Thymus (tissue), 11 donors: Measurements from ENCODE around the gene USP51. TPM values are rescaled to one million over a fixed set of nuclear protein-coding genes. Genes with fewer than 3 reads are reported as not detected.
"Not testable (repeated sequence)": the region's sequence is repeated elsewhere in the genome, so short reads cannot be mapped to it uniquely, and the experiment has no call there.

ENCODE experiments used
- DNase-seq, 9 donors: peaks; one replicate each; pipeline ENCODE4 v3.0.0-alpha.2; 2013; ENCODE audit warnings: low spot score in 9 of 9, low read depth in 6 of 9, missing footprints in 1 of 9
- H3K27ac ChIP-seq, 2 donors: one replicate each; pipeline ENCODE4 v1.5.1; 2013; ENCODE audit warnings: control low read depth in 1 of 2, low read depth in 1 of 2, low read length in 1 of 2, mild to moderate bottlenecking in 1 of 2, moderate library complexity in 1 of 2
- H3K27me3 ChIP-seq, 2 donors: one replicate each; pipeline ENCODE4 v1.5.1; 2013; ENCODE audit warnings: low read length in 1 of 2; ENCODE audit not compliant: control insufficient read depth in 2 of 2, insufficient read depth in 1 of 2
- H3K36me3 ChIP-seq, 2 donors: one replicate each; pipeline ENCODE4 v1.5.1; 2013; ENCODE audit warnings: low read length in 1 of 2, mild to moderate bottlenecking in 1 of 2, moderate library complexity in 1 of 2; ENCODE audit not compliant: control insufficient read depth in 2 of 2, insufficient read depth in 2 of 2
- H3K4me1 ChIP-seq, 2 donors: one replicate each; pipeline ENCODE4 v1.5.1; 2013; ENCODE audit warnings: low read length in 2 of 2; ENCODE audit not compliant: control insufficient read depth in 2 of 2, insufficient read depth in 2 of 2
- H3K4me3 ChIP-seq, 2 donors: one replicate each; pipeline ENCODE4 v1.5.1; 2013; ENCODE audit warnings: low read length in 2 of 2, control low read depth in 1 of 2, mild to moderate bottlenecking in 1 of 2
- H3K9me3 ChIP-seq, 2 donors: one replicate each; pipeline ENCODE4 v1.5.1; 2013; ENCODE audit warnings: low read length in 1 of 2, mild to moderate bottlenecking in 1 of 2; ENCODE audit not compliant: control insufficient read depth in 2 of 2, insufficient read depth in 1 of 2
- WGBS: extraction: QIAGEN DNeasy Blood & Tissue Kit; methylation state at CpG from one replicate; pipeline ENCODE4 v1.1.7; 2013; 5-methylcytosine and 5-hydroxymethylcytosine counted together
- polyA plus RNA-seq: library from polyadenylated mRNA; stranded (reverse); fragments of 200-250 nt; gene quantifications from one replicate; pipeline ENCODE4 v1.2.3, GENCODE V29; 2013
- total RNA-seq: library from RNA; stranded (reverse); fragments of 120-200 nt; gene quantifications from one replicate; pipeline ENCODE4 v1.2.4, GENCODE V29; 2013
- donor health status: healthy.

USP51 gene
- total and polyA plus RNA-seq, 2 donors, result 2.1 to 2.5 TPM

GRCh38 chrX:55451990-55452832, 37.4 kb downstream of the USP51 start, which contains the start of gene MAGEH1:
MAGEH1 (plus strand) TSS chrX:55452127; CDS start chrX:55452375, 248 bp downstream.
- WGBS, result under 1% methylated on average over 43 of the region's 43 CpGs
- Histone ChIP-seq H3K36me3 (no peaks in the 10 kb centered on the region), H3K9me3 (no peaks in the 10 kb centered on the region), H3K4me1 (no peaks in the 10 kb centered on the region), H3K27ac (peak within 1 kb of the TSS; percentile 91 to 98), H3K27me3 (no peaks in the 10 kb centered on the region), H3K4me3 (peak within 1 kb of the TSS; percentile 42 to 67)
- DNase-seq, result peak; percentile 36 to 89 (median 71)

DNA sequence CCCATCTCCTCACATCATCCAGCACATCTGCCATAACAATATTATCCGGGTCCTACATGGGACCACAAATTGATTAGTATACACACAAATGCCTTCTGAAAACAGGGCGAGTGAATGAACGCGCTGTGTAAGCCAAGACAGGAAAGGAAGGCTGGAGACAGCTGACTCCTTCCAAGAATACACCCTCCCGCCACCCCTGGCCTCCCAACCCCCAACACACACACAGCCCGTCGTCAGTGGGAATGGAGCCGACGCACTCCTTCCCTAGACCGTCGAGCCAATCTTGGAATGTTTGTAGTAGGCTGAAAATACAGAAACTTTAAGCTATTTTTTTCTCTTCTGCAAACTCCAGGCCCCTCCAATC, 38.0 kb downstream of the USP51 start:
- Histone ChIP-seq H3K4me1 (no peaks in the 10 kb centered on the region), H3K27me3 (no peaks in the 10 kb centered on the region), H3K27ac (peak overlapping the region; percentile 91 to 98), H3K4me3 (peak overlapping the region; percentile 42 to 67), H3K36me3 (no peaks in the 10 kb centered on the region), H3K9me3 (no peaks in the 10 kb centered on the region)
- DNase-seq, result peak in 1 of 9 donors; percentile 4
- 4% methylated on average over 11 of the region's 11 CpGs for WGBS

GRCh38 chrX:55451141-55451540, 38.5 kb downstream of the USP51 start:
- H3K27ac ChIP-seq, result no peak overlapping the region
- no peaks in the 10 kb centered on the region for H3K36me3 ChIP-seq
- H3K27me3 ChIP-seq, result no peaks in the 10 kb centered on the region
- no peaks in the 10 kb centered on the region for H3K4me1 ChIP-seq
- no peaks in the 10 kb centered on the region for H3K9me3 ChIP-seq
- DNase-seq, result no peak
- WGBS, result 60% methylated on average over 2 of the region's 2 CpGs
- H3K4me3 ChIP-seq, result no peak overlapping the region

- Histone ChIP-seq H3K9me3 (no peaks in the 10 kb centered on the region), H3K27ac (no peak overlapping the region), H3K4me3 (no peak overlapping the region), H3K4me1 (no peaks in the 10 kb centered on the region), H3K27me3 (no peaks in the 10 kb centered on the region), H3K36me3 (no peaks in the 10 kb centered on the region)
- WGBS, result 71% methylated on average over 5 of the region's 5 CpGs
- peak in 1 of 9 donors; percentile 15 for DNase-seq
Measured at GRCh38 chrX:55450259-55450658, 39.4 kb downstream of the USP51 start.

- 87% methylated on average over 5 of the region's 5 CpGs for WGBS
- H3K9me3 ChIP-seq, result not testable (repeated sequence)
Measured at GRCh38 chrX:55443468-55443867, 46.2 kb downstream of the USP51 start.

More at GRCh38 chrX:55443468-55443867, 46.2 kb downstream of the USP51 start:
- H3K27me3 ChIP-seq, H3K27ac ChIP-seq, H3K4me3 ChIP-seq, DNase-seq, H3K4me1 ChIP-seq, H3K36me3 ChIP-seq: not testable (repeated sequence)

Other genes with a start within 250 kb of the USP51 start
- not detected for gene PAGE3, start 224.9 kb downstream of the USP51 start, total RNA-seq
- not detected for gene PAGE3, start 224.9 kb downstream of the USP51 start, polyA plus RNA-seq
- gene MAGEH1, start 37.7 kb downstream of the USP51 start, total RNA-seq, result 39.5 TPM
- 97.3 TPM for gene MAGEH1, start 37.7 kb downstream of the USP51 start, polyA plus RNA-seq
- gene FOXR2, start 133.6 kb upstream of the USP51 start, total RNA-seq, result not detected
- gene FOXR2, start 133.6 kb upstream of the USP51 start, polyA plus RNA-seq, result not detected
- gene RRAGB, start 227.9 kb upstream of the USP51 start, total RNA-seq, result 20.2 TPM
- gene RRAGB, start 227.9 kb upstream of the USP51 start, polyA plus RNA-seq, result 51.3 TPM